WTC11 (cell line): ENCODE measurements around the gene IGF2BP3. TPM values are rescaled to one million over a fixed set of nuclear protein-coding genes. Genes with fewer than 3 reads are reported as not detected.

Experiments
- ATAC-seq: fragments of 200-7000 bp; cut with Tn5 transposase; 2 replicates; pipeline ENCODE4 v1.10.0; 2021; ENCODE audit warnings: mild to moderate bottlenecking, moderate library complexity
- CTCF ChIA-PET: fragments of 300-600 bp; sonication (Branson Sonifier 250); formaldehyde crosslinking; loops from one replicate; lab custom pipeline; 2021; ENCODE audit warnings: antibody characterized with exemption; lab: Charles Lee
- POLR2A ChIA-PET: fragments of 350-600 bp; sonication (Branson Sonifier 250); formaldehyde crosslinking; loops from one replicate; lab custom pipeline; 2021; ENCODE audit warnings: antibody characterized with exemption; lab: Charles Lee
- DNase-seq: peaks from one replicate; pipeline ENCODE4 v3.0.0; 2021; ENCODE audit warnings: low spot score
- H3K27ac Mint-ChIP-seq: 2 replicates; pipeline ENCODE4 v1.8.0; 2021; ENCODE audit warnings: mixed read lengths
- H3K27me3 Mint-ChIP-seq: 2 replicates; pipeline ENCODE4 v1.8.0; 2021; ENCODE audit warnings: low read depth, mild to moderate bottlenecking, moderate library complexity, mixed read lengths
- H3K36me3 Mint-ChIP-seq: 2 replicates; pipeline ENCODE4 v1.8.0; 2021; ENCODE audit warnings: mixed read lengths
- H3K4me1 Mint-ChIP-seq: 2 replicates; pipeline ENCODE4 v1.8.0; 2022; ENCODE audit warnings: mixed read lengths
- H3K4me3 Mint-ChIP-seq: 2 replicates; pipeline ENCODE4 v1.8.0; 2021; ENCODE audit warnings: mild to moderate bottlenecking, moderate library complexity, mixed read lengths
- H3K9me3 Mint-ChIP-seq: 2 replicates; pipeline ENCODE4 v1.8.0; 2021; ENCODE audit warnings: mixed read lengths
- AFF4 ChIP-seq: sonication (generic); formaldehyde crosslinking; IDR thresholded peaks from 2 replicates; pipeline ENCODE4 v1.8.1; 2023; ENCODE audit warnings: mild to moderate bottlenecking, missing genetic modification reagents, borderline replicate concordance
- ARID4B ChIP-seq: sonication (generic); formaldehyde crosslinking; IDR thresholded peaks from 2 replicates; pipeline ENCODE4 v1.8.0; 2023; ENCODE audit warnings: missing genetic modification reagents, mild to moderate bottlenecking, borderline replicate concordance
- ATF1 ChIP-seq: sonication (generic); formaldehyde crosslinking; IDR thresholded peaks from 2 replicates; pipeline ENCODE4 v1.8.1; 2023; ENCODE audit warnings: mild to moderate bottlenecking, moderate library complexity, missing genetic modification reagents
- CBFB ChIP-seq: sonication (generic); formaldehyde crosslinking; IDR thresholded peaks from 2 replicates; pipeline ENCODE4 v1.8.1; 2022; ENCODE audit warnings: mild to moderate bottlenecking, low read depth, missing genetic modification reagents
- E2F5 ChIP-seq: sonication (generic); formaldehyde crosslinking; IDR thresholded peaks from 2 replicates; pipeline ENCODE4 v1.8.1; 2022; ENCODE audit warnings: mild to moderate bottlenecking, moderate library complexity, missing genetic modification reagents
- ELF4 ChIP-seq: sonication (generic); formaldehyde crosslinking; IDR thresholded peaks from 2 replicates; pipeline ENCODE4 v1.8.1; 2022; ENCODE audit warnings: low read depth, mild to moderate bottlenecking, moderate library complexity, missing genetic modification reagents
- FOXK1 ChIP-seq: sonication (generic); formaldehyde crosslinking; IDR thresholded peaks from 2 replicates; pipeline ENCODE4 v1.8.0; 2022; ENCODE audit warnings: mild to moderate bottlenecking, moderate library complexity, missing genetic modification reagents
- GRHL2 ChIP-seq: fragments of 250-450 bp; sonication (Bioruptor Pico); IDR thresholded peaks from 2 replicates; pipeline ENCODE4 v1.8.0; 2022; ENCODE audit warnings: mild to moderate bottlenecking, moderate library complexity; ENCODE audit not compliant: insufficient replicate concordance, severe bottlenecking
- KAT7 ChIP-seq: sonication (generic); formaldehyde crosslinking; IDR thresholded peaks from 2 replicates; pipeline ENCODE4 v1.8.1; 2023; ENCODE audit warnings: missing genetic modification reagents, mild to moderate bottlenecking, borderline replicate concordance
- NFATC4 ChIP-seq: fragments of 250-450 bp; sonication (Bioruptor Pico); IDR thresholded peaks from 2 replicates; pipeline ENCODE4 v1.9.0; 2021; ENCODE audit warnings: mild to moderate bottlenecking
- ZBTB43 ChIP-seq: sonication (generic); formaldehyde crosslinking; IDR thresholded peaks from 2 replicates; pipeline ENCODE4 v1.8.1; 2023; ENCODE audit warnings: mild to moderate bottlenecking, missing genetic modification reagents
- ZNF219 ChIP-seq: sonication (generic); formaldehyde crosslinking; IDR thresholded peaks from 2 replicates; pipeline ENCODE4 v1.8.0; 2023; ENCODE audit warnings: missing genetic modification reagents, mild to moderate bottlenecking, borderline replicate concordance
- ZNF232 ChIP-seq: sonication (generic); formaldehyde crosslinking; IDR thresholded peaks from 2 replicates; pipeline ENCODE4 v1.8.0; 2022; ENCODE audit warnings: mild to moderate bottlenecking, missing genetic modification reagents
- ZNF532 ChIP-seq: fragments of 250-450 bp; sonication (Bioruptor Pico); IDR thresholded peaks from 2 replicates; pipeline ENCODE4 v1.9.0; 2021; ENCODE audit warnings: mild to moderate bottlenecking, borderline replicate concordance
- total RNA-seq: library from RNA; stranded (reverse); gene quantifications from 3 replicates; pipeline ENCODE4 v1.2.3, GENCODE V29; 2021

The IGF2BP3 gene
- total RNA-seq, 1 experiment from 2014 or later, result 129 TPM

GRCh38 chr7:23450518-23450917 lies 19.8 kb downstream of the IGF2BP3 start:
- H3K4me3 Mint-ChIP-seq, result no peak overlapping the region
- H3K27me3 Mint-ChIP-seq, result no peaks in the 10 kb centered on the region
- ATAC-seq (peak; percentile 35), DNase-seq (no peak)
- TF ChIP-seq ZNF232 (no peak), KAT7 (no peak), E2F5 (CRISPR knock-in tag) (no peak), ZNF219 (CRISPR knock-in tag) (no peak), AFF4 (CRISPR knock-in tag) (no peak), ZNF532 (CRISPR knock-in tag) (no peak), CBFB (CRISPR knock-in tag) (no peak), ZBTB43 (no peak), ELF4 (no peak), ARID4B (no peak), NFATC4 (CRISPR knock-in tag) (no peak), FOXK1 (CRISPR knock-in tag) (no peak), ATF1 (CRISPR knock-in tag) (no peak), GRHL2 (CRISPR knock-in tag) (no peak)
- peaks cover 63% of the 10 kb centered on the region for H3K4me1 Mint-ChIP-seq
- peak overlapping the region; percentile 70; the same call in 1 of the 2 replicates for H3K27ac Mint-ChIP-seq
- CTCF ChIA-PET, result interaction anchor here (2.1 kb wide), 1 partner anchor 12 kb away, joined by 11 read pairs; no protein-coding TSS in a partner anchor
- peaks cover 23% of the 10 kb centered on the region for H3K36me3 Mint-ChIP-seq
- H3K9me3 Mint-ChIP-seq, result no peaks in the 10 kb centered on the region
- POLR2A ChIA-PET, result no interaction called here
